HFF-Myc (cell line): ENCODE data around the gene CADM2.
"Not testable (repeated sequence)": the region's sequence is repeated elsewhere in the genome, so short reads cannot be mapped to it uniquely, and the experiment has no call there.

ENCODE experiments used
- DNase-seq: peaks from one replicate; pipeline ENCODE4 v3.0.0-alpha.2; 2011; ENCODE audit warnings: low read depth; ENCODE audit errors: extremely low read depth
- H3K4me3 ChIP-seq: replicated peaks from 2 replicates; pipeline ENCODE4 v1.5.1; 2011; ENCODE audit warnings: low read depth, mild to moderate bottlenecking, control low read depth, low read length
- CTCF ChIP-seq: IDR thresholded peaks from 2 replicates; pipeline ENCODE4 v1.5.1; 2012; ENCODE audit warnings: mild to moderate bottlenecking, low read depth, low read length, control low read depth; ENCODE audit errors: missing control alignments

The CADM2 gene

GRCh38 chr3:85148036-85148435, 189.2 kb downstream of the CADM2 start:
- no peak overlapping the region for H3K4me3 ChIP-seq
- TF ChIP-seq CTCF: no peak
- DNase-seq: no peak

GRCh38 chr3:85151555-85151954, 192.8 kb downstream of the CADM2 start:
- DNase-seq: no peak
- TF ChIP-seq CTCF: no peak
- H3K4me3 ChIP-seq: no peak overlapping the region

- not testable (repeated sequence) for H3K4me3 ChIP-seq, DNase-seq
Observed at GRCh38 chr3:85153279-85153678, 194.5 kb downstream of the CADM2 start.

DNA sequence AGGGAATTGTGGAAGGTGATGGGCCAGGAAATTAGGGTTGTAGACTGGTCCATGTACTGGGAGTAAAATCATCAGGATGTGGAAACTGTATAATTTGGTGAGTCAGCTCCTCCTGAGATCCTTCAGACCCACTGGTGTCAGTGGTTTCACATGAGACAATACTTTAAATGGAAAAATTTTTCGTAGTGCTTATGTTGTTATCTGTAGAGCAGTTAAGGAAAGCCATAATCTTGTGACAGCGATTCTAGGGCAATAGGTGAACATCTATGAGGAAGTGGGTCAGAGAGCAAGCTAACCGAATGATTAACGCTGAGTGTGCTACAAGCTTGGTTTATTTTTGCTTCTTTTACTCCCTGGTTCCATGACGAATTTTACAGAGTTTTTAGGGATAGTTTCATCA, 200.6 kb downstream of the CADM2 start:
- no peak for DNase-seq
- no peak for TF ChIP-seq CTCF
- no peak overlapping the region for H3K4me3 ChIP-seq

DNA sequence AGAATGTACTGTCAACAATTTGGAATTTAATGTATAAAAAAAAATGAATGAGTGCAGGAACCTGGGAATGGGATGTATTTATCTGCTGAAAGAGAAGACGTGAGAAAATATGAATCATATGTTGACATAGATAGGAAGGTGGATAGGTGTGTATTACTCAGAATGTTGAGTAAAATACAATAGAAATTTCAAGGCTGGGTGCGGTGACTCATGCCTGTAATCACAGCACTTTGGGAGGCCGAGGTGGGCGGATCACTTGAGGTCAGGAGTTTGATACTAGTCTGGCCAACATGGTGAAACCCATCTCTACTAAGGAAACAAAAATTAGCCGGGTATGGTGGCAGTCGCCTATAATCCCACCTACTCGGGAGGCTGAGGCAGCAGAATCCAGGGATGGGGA, 202.8 kb downstream of the CADM2 start:
- H3K4me3 ChIP-seq: no peak overlapping the region
- DNase-seq: no peak
- no peak for TF ChIP-seq CTCF

DNA sequence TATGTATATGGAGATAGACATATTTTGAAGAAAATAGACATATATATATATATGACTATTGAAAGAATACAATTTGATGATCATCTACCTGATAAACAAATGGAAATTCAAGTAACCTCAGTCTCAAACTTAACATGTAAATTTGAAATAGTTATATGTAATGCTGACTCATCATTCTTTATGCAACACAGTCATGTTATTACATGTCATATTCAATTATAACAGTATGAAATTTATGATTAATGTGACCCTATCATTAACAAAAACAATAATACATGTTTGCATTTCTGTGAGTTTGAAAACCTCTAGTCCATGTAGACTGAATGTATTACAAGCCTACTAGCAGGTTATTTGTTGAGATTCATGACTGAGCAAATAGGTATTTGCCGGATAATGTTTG, 204.1 kb downstream of the CADM2 start:
- no peak for TF ChIP-seq CTCF
- DNase-seq: no peak
- no peak overlapping the region for H3K4me3 ChIP-seq

GRCh38 chr3:85164436-85164835, 205.6 kb downstream of the CADM2 start:
- TF ChIP-seq CTCF: no peak

More at GRCh38 chr3:85164436-85164835, 205.6 kb downstream of the CADM2 start:
- no peak for DNase-seq
- H3K4me3 ChIP-seq: no peak overlapping the region
